DOHH2 (cell line): ENCODE measurements around the gene MBD6.

Experiments used
- EZH2phosphoT487 ChIP-seq: fragments of 200-600 bp; sonication (generic); IDR thresholded peaks from 2 replicates; pipeline ENCODE4 v1.6.1; 2017; ENCODE audit warnings: borderline replicate concordance, mild to moderate bottlenecking, antibody characterized with exemption, low read length, moderate library complexity, mixed read lengths
- TF ChIP-seq, protein P1 (sequence below): fragments of 200-600 bp; sonication (generic); IDR thresholded peaks from one replicate; pipeline ENCODE4 v1.5.1; 2014; ENCODE audit warnings: antibody characterized with exemption, mild to moderate bottlenecking, low read depth, low read length; ENCODE audit not compliant: poor library complexity, severe bottlenecking

GRCh38 chr12:57552835-57553313, 30.2 kb downstream of the MBD6 start:
- TF ChIP-seq, protein P1, sequence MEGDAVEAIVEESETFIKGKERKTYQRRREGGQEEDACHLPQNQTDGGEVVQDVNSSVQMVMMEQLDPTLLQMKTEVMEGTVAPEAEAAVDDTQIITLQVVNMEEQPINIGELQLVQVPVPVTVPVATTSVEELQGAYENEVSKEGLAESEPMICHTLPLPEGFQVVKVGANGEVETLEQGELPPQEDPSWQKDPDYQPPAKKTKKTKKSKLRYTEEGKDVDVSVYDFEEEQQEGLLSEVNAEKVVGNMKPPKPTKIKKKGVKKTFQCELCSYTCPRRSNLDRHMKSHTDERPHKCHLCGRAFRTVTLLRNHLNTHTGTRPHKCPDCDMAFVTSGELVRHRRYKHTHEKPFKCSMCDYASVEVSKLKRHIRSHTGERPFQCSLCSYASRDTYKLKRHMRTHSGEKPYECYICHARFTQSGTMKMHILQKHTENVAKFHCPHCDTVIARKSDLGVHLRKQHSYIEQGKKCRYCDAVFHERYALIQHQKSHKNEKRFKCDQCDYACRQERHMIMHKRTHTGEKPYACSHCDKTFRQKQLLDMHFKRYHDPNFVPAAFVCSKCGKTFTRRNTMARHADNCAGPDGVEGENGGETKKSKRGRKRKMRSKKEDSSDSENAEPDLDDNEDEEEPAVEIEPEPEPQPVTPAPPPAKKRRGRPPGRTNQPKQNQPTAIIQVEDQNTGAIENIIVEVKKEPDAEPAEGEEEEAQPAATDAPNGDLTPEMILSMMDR, result no peak
- no peak for TF ChIP-seq EZH2phosphoT487
